ENCODE results near the gene NUDT16L1.
"Not testable (repeated sequence)": the region's sequence is repeated elsewhere in the genome, so short reads cannot be mapped to it uniquely, and the experiment has no call there.

NUDT16L1 gene

GRCh38 chr16:4693296-4693955, at the start of gene NUDT16L1:
NUDT16L1 (plus strand) TSS chr16:4693562; CDS start chr16:4693727, 165 bp downstream.
- H3K36me3 ChIP-seq (ENCODE audit: control insufficient read depth, insufficient read depth, low read length): peaks cover 44% of the 10 kb centered on the region
- no peaks in the 10 kb centered on the region for H3K9me3 ChIP-seq (ENCODE audit: control insufficient read depth, insufficient read depth, low read depth, low read length)

GRCh38 chr16:4646773-4647643, 46.4 kb upstream of the NUDT16L1 start:
- Histone ChIP-seq H3K36me3 (ENCODE audit: control insufficient read depth, insufficient read depth, low read length) (peaks cover 12% of the 10 kb centered on the region), H3K4me3 (ENCODE audit: low read depth, low read length) (no peak overlapping the region), H3K9ac (ENCODE audit: low read length) (no peak overlapping the region), H3K9me3 (ENCODE audit: control insufficient read depth, insufficient read depth, low read depth, low read length) (no peaks in the 10 kb centered on the region), H3K27me3 (ENCODE audit: control insufficient read depth, insufficient read depth, low read length) (no peaks in the 10 kb centered on the region), H3K27ac (ENCODE audit: low read depth, low read length) (no peak overlapping the region), H3K4me1 (ENCODE audit: control insufficient read depth, insufficient read depth, low read length) (no peaks in the 10 kb centered on the region)

More at GRCh38 chr16:4693296-4693955, at the start of gene NUDT16L1:
- H3K9ac ChIP-seq (ENCODE audit: low read length): peak within 1 kb of the TSS; percentile 88
- H3K27ac ChIP-seq (ENCODE audit: low read depth, low read length): peak within 1 kb of the TSS; percentile 67; the same call in 1 of the 2 replicates
- H3K27me3 ChIP-seq (ENCODE audit: control insufficient read depth, insufficient read depth, low read length): no peaks in the 10 kb centered on the region
- peaks cover 6% of the 10 kb centered on the region for H3K4me1 ChIP-seq (ENCODE audit: control insufficient read depth, insufficient read depth, low read length)
- H3K4me3 ChIP-seq (ENCODE audit: low read depth, low read length): peak within 1 kb of the TSS; percentile 95

- Histone ChIP-seq H3K4me1 (ENCODE audit: control insufficient read depth, insufficient read depth, low read length) (no peaks in the 10 kb centered on the region), H3K4me3 (ENCODE audit: low read depth, low read length) (no peak overlapping the region), H3K9ac (ENCODE audit: low read length) (no peak overlapping the region), H3K27ac (ENCODE audit: low read depth, low read length) (no peak overlapping the region), H3K9me3 (ENCODE audit: control insufficient read depth, insufficient read depth, low read depth, low read length) (no peaks in the 10 kb centered on the region), H3K27me3 (ENCODE audit: control insufficient read depth, insufficient read depth, low read length) (no peaks in the 10 kb centered on the region), H3K36me3 (ENCODE audit: control insufficient read depth, insufficient read depth, low read length) (peaks cover 18% of the 10 kb centered on the region)
Observed at GRCh38 chr16:4647644-4647980, 45.8 kb upstream of the NUDT16L1 start.

GRCh38 chr16:4648917-4649316, 44.4 kb upstream of the NUDT16L1 start:
- no peaks in the 10 kb centered on the region for H3K9me3 ChIP-seq (ENCODE audit: control insufficient read depth, insufficient read depth, low read depth, low read length)
- no peak overlapping the region for H3K9ac ChIP-seq (ENCODE audit: low read length)
- no peak overlapping the region for H3K27ac ChIP-seq (ENCODE audit: low read depth, low read length)
- H3K27me3 ChIP-seq (ENCODE audit: control insufficient read depth, insufficient read depth, low read length): no peaks in the 10 kb centered on the region
- peaks cover 23% of the 10 kb centered on the region for H3K36me3 ChIP-seq (ENCODE audit: control insufficient read depth, insufficient read depth, low read length)
- no peaks in the 10 kb centered on the region for H3K4me1 ChIP-seq (ENCODE audit: control insufficient read depth, insufficient read depth, low read length)
- no peak overlapping the region for H3K4me3 ChIP-seq (ENCODE audit: low read depth, low read length)

DNA sequence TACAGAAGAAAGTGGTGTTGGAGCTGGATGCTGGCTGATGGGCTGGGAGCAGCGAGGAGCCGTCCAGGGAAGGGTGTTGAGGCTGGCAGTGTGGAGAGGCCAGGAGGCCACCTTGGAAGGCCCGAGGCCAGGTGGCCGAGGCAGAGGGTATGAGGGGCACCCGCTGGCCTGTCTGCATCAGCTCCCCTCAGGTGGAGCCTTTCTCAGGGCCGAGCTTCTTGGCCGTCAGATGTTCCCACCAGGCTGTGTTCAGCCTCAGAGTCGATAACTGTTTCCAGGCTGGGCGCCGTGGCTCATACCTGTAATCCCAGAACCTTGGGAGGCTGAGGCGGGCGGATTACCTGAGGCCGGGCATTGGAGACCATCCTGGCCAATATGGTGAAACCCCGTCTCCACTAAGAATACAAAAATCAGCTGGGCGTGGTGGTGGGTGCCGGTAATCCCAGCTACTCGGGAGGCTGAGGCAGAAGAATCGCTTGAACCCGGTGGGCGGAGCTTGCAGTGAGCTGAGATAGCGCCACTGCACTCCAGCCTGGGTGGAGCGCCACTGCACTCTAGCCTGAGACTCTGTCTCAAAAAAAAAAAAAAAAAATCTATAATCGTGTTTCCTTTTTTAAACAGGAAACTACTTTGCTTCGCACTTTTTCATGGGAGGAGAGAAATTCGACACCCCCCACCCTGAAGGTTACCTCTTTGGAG, 43.5 kb upstream of the NUDT16L1 start:
- peaks cover 30% of the 10 kb centered on the region for H3K36me3 ChIP-seq (ENCODE audit: control insufficient read depth, insufficient read depth, low read length)
- no peaks in the 10 kb centered on the region for H3K9me3 ChIP-seq (ENCODE audit: control insufficient read depth, insufficient read depth, low read depth, low read length)
- H3K9ac ChIP-seq (ENCODE audit: low read length): no peak overlapping the region
- no peak overlapping the region for H3K27ac ChIP-seq (ENCODE audit: low read depth, low read length)
- no peak overlapping the region for H3K4me3 ChIP-seq (ENCODE audit: low read depth, low read length)
- H3K4me1 ChIP-seq (ENCODE audit: control insufficient read depth, insufficient read depth, low read length): no peaks in the 10 kb centered on the region
- no peaks in the 10 kb centered on the region for H3K27me3 ChIP-seq (ENCODE audit: control insufficient read depth, insufficient read depth, low read length)

DNA sequence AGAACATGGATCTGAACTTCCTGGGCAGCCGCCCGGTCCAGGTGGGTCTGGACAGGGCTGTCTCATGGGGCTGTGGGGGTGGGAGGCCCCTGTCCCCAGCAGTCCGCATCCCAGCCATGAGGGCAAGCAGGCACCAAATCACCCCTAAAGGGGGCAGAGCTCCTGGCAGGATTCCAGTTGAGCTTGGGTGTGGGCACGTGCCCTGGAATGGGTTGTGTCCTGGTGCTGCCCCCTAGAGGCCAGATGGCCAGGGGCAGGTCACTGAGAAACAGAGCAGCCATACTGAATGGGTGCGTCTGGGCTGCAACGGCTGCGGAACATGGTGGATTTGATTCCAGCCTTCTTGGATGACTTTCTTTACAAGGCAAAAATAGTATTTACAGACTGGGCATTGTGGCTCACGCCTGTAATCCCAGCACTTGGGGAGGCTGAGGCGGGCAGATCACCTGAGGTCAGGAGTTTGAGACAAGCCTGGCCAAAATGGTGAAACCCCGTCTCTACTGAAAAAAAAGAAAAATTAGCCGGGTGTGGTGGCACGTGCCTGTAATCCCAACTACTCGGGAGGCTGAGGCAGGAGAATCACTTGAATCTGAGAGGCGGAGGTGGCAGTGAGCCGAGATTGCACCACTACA, 42.8 kb upstream of the NUDT16L1 start:
- H3K4me1 ChIP-seq (ENCODE audit: control insufficient read depth, insufficient read depth, low read length); H3K27me3 ChIP-seq (ENCODE audit: control insufficient read depth, insufficient read depth, low read length); H3K9me3 ChIP-seq (ENCODE audit: control insufficient read depth, insufficient read depth, low read depth, low read length); H3K27ac ChIP-seq (ENCODE audit: low read depth, low read length); H3K4me3 ChIP-seq (ENCODE audit: low read depth, low read length); H3K9ac ChIP-seq (ENCODE audit: low read length): not testable (repeated sequence)
- peaks cover 37% of the 10 kb centered on the region for H3K36me3 ChIP-seq (ENCODE audit: control insufficient read depth, insufficient read depth, low read length)

GRCh38 chr16:4651827-4652226, 41.5 kb upstream of the NUDT16L1 start:
- no peaks in the 10 kb centered on the region for H3K27me3 ChIP-seq (ENCODE audit: control insufficient read depth, insufficient read depth, low read length)
- H3K36me3 ChIP-seq (ENCODE audit: control insufficient read depth, insufficient read depth, low read length): peaks cover 48% of the 10 kb centered on the region
- H3K4me3 ChIP-seq (ENCODE audit: low read depth, low read length): no peak overlapping the region
- H3K27ac ChIP-seq (ENCODE audit: low read depth, low read length): no peak overlapping the region
- no peak overlapping the region for H3K9ac ChIP-seq (ENCODE audit: low read length)
- no peaks in the 10 kb centered on the region for H3K4me1 ChIP-seq (ENCODE audit: control insufficient read depth, insufficient read depth, low read length)
- no peaks in the 10 kb centered on the region for H3K9me3 ChIP-seq (ENCODE audit: control insufficient read depth, insufficient read depth, low read depth, low read length)

- peaks cover 55% of the 10 kb centered on the region for H3K36me3 ChIP-seq (ENCODE audit: control insufficient read depth, insufficient read depth, low read length)
- H3K4me1 ChIP-seq (ENCODE audit: control insufficient read depth, insufficient read depth, low read length): no peaks in the 10 kb centered on the region
Observed at GRCh38 chr16:4652561-4652960, 40.8 kb upstream of the NUDT16L1 start.

GRCh38 chr16:4654011-4654963, 39.1 kb upstream of the NUDT16L1 start:
- Histone ChIP-seq H3K36me3 (ENCODE audit: control insufficient read depth, insufficient read depth, low read length) (peaks cover 65% of the 10 kb centered on the region), H3K9ac (ENCODE audit: low read length) (no peak overlapping the region), H3K9me3 (ENCODE audit: control insufficient read depth, insufficient read depth, low read depth, low read length) (no peaks in the 10 kb centered on the region)

More at GRCh38 chr16:4652561-4652960, 40.8 kb upstream of the NUDT16L1 start:
- Histone ChIP-seq H3K27ac (ENCODE audit: low read depth, low read length) (no peak overlapping the region), H3K9me3 (ENCODE audit: control insufficient read depth, insufficient read depth, low read depth, low read length) (no peaks in the 10 kb centered on the region), H3K9ac (ENCODE audit: low read length) (no peak overlapping the region), H3K4me3 (ENCODE audit: low read depth, low read length) (no peak overlapping the region), H3K27me3 (ENCODE audit: control insufficient read depth, insufficient read depth, low read length) (no peaks in the 10 kb centered on the region)

More at GRCh38 chr16:4654011-4654963, 39.1 kb upstream of the NUDT16L1 start:
- H3K4me3 ChIP-seq (ENCODE audit: low read depth, low read length): no peak overlapping the region
- H3K27ac ChIP-seq (ENCODE audit: low read depth, low read length): 0 out of 2 replicates have a peak overlapping the region, but pooled peaks have one; percentile 21
- no peaks in the 10 kb centered on the region for H3K4me1 ChIP-seq (ENCODE audit: control insufficient read depth, insufficient read depth, low read length)
- no peaks in the 10 kb centered on the region for H3K27me3 ChIP-seq (ENCODE audit: control insufficient read depth, insufficient read depth, low read length)
